Progenitor cell of endocrine pancreas (in vitro differentiated cells): Measurements from ENCODE around the gene SLC3A2. TPM values are rescaled to one million over a fixed set of nuclear protein-coding genes. Genes with fewer than 3 reads are reported as not detected.

Experiments
- DNase-seq: peaks from one replicate; pipeline ENCODE4 v3.0.0; 2021; ENCODE audit warnings: low spot score; ENCODE audit not compliant: unreplicated experiment
- H3K27ac Mint-ChIP-seq: 2 replicates; pipeline ENCODE4 v1.8.0; 2021; ENCODE audit warnings: mild to moderate bottlenecking, moderate library complexity, mixed read lengths
- H3K27me3 Mint-ChIP-seq: 2 replicates; pipeline ENCODE4 v1.8.0; 2021; ENCODE audit warnings: mixed read lengths
- H3K36me3 Mint-ChIP-seq: 2 replicates; pipeline ENCODE4 v1.8.0; 2022; ENCODE audit warnings: mixed read lengths; ENCODE audit not compliant: insufficient read depth
- H3K4me1 Mint-ChIP-seq: 2 replicates; pipeline ENCODE4 v1.8.0; 2021; ENCODE audit warnings: low read depth, mixed read lengths
- H3K4me3 Mint-ChIP-seq: 2 replicates; pipeline ENCODE4 v1.8.0; 2021; ENCODE audit warnings: low read depth, mild to moderate bottlenecking, moderate library complexity, mixed read lengths
- H3K9me3 Mint-ChIP-seq: 2 replicates; pipeline ENCODE4 v1.8.0; 2021; ENCODE audit warnings: low read depth, mixed read lengths
- CTCF ChIP-seq: fragments of 200-600 bp; sonication (generic); IDR thresholded peaks from one replicate; pipeline ENCODE4 v1.5.0; 2021; ENCODE audit warnings: antibody characterized with exemption, mild to moderate bottlenecking; ENCODE audit not compliant: unreplicated experiment
- total RNA-seq: library from RNA; stranded (reverse); gene quantifications from 2 replicates; pipeline ENCODE4 v1.2.1, GENCODE V29; 2021

The SLC3A2 gene
- total RNA-seq, 1 donor from 2014 or later: 140 TPM

GRCh38 chr11:62912268-62912667, 31.6 kb downstream of the SLC3A2 start:
- no peaks in the 10 kb centered on the region for H3K36me3 Mint-ChIP-seq
- no peaks in the 10 kb centered on the region for H3K9me3 Mint-ChIP-seq
- DNase-seq: no peak
- H3K27me3 Mint-ChIP-seq: peaks cover 23% of the 10 kb centered on the region
- peaks cover 2% of the 10 kb centered on the region for H3K4me1 Mint-ChIP-seq
- no peak overlapping the region for H3K4me3 Mint-ChIP-seq
- no peak overlapping the region for H3K27ac Mint-ChIP-seq
- TF ChIP-seq CTCF: no peak

GRCh38 chr11:62914416-62914815, 33.7 kb downstream of the SLC3A2 start:
- no peaks in the 10 kb centered on the region for H3K9me3 Mint-ChIP-seq
- no peak overlapping the region for H3K27ac Mint-ChIP-seq
- peaks cover 29% of the 10 kb centered on the region for H3K27me3 Mint-ChIP-seq
- H3K4me1 Mint-ChIP-seq: peaks cover 4% of the 10 kb centered on the region
- no peak for TF ChIP-seq CTCF
- H3K36me3 Mint-ChIP-seq: no peaks in the 10 kb centered on the region
- no peak overlapping the region for H3K4me3 Mint-ChIP-seq
- DNase-seq: no peak

GRCh38 chr11:62917906-62918502, 37.3 kb downstream of the SLC3A2 start:
- Mint-ChIP-seq H3K27ac (no peak overlapping the region), H3K9me3 (no peaks in the 10 kb centered on the region), H3K4me1 (peaks cover 21% of the 10 kb centered on the region), H3K36me3 (no peaks in the 10 kb centered on the region), H3K4me3 (no peak overlapping the region), H3K27me3 (peaks cover 44% of the 10 kb centered on the region)
- no peak for TF ChIP-seq CTCF
- DNase-seq: no peak

- no peak for DNase-seq
- TF ChIP-seq CTCF: no peak
- H3K4me1 Mint-ChIP-seq: peaks cover 22% of the 10 kb centered on the region
- no peak overlapping the region for H3K27ac Mint-ChIP-seq
- peaks cover 49% of the 10 kb centered on the region for H3K27me3 Mint-ChIP-seq
- no peak overlapping the region for H3K4me3 Mint-ChIP-seq
- no peaks in the 10 kb centered on the region for H3K36me3 Mint-ChIP-seq
- no peaks in the 10 kb centered on the region for H3K9me3 Mint-ChIP-seq
Measured at GRCh38 chr11:62918531-62918930, 37.8 kb downstream of the SLC3A2 start.

- Mint-ChIP-seq H3K27me3 (peaks cover 57% of the 10 kb centered on the region), H3K4me3 (no peak overlapping the region), H3K4me1 (peaks cover 23% of the 10 kb centered on the region), H3K27ac (no peak overlapping the region), H3K36me3 (no peaks in the 10 kb centered on the region), H3K9me3 (no peaks in the 10 kb centered on the region)
- DNase-seq: no peak
- no peak for TF ChIP-seq CTCF
Measured at GRCh38 chr11:62919476-62919875, 38.8 kb downstream of the SLC3A2 start.
